Mesenchymal stem cell (in vitro differentiated cells and primary cell): ENCODE measurements around the gene SCN8A.

Experiments used
- DNase-seq: peaks from one replicate; pipeline ENCODE4 v3.0.0-alpha.2; 2013
- H2AFZ ChIP-seq: one replicate; pipeline ENCODE4 v1.6.1; 2013; ENCODE audit warnings: low read depth, mild to moderate bottlenecking, control low read depth, inconsistent platforms, low read length, moderate library complexity
- H2AK5ac ChIP-seq: 2 replicates; pipeline ENCODE4 v1.6.1; 2013; ENCODE audit warnings: low read length, moderate library complexity, mild to moderate bottlenecking, inconsistent platforms; ENCODE audit not compliant: severe bottlenecking
- H2BK120ac ChIP-seq: one replicate; pipeline ENCODE4 v1.6.1; 2013; ENCODE audit warnings: low read depth, mild to moderate bottlenecking, inconsistent platforms, low read length, moderate library complexity
- H2BK12ac ChIP-seq, 2 experiments: one replicate each; pipeline ENCODE4 v1.6.1; 2013; ENCODE audit warnings: inconsistent platforms in 2 of 2, low read length in 2 of 2, mild to moderate bottlenecking in 2 of 2, moderate library complexity in 2 of 2, control low read depth in 1 of 2
- H2BK15ac ChIP-seq: one replicate; pipeline ENCODE4 v1.6.1; 2013; ENCODE audit warnings: mild to moderate bottlenecking, low read depth, inconsistent platforms; ENCODE audit not compliant: poor library complexity, severe bottlenecking
- H2BK5ac ChIP-seq: 2 replicates; pipeline ENCODE4 v1.6.1; 2013; ENCODE audit warnings: low read depth, mild to moderate bottlenecking, low read length, control low read depth, inconsistent platforms; ENCODE audit not compliant: poor library complexity, severe bottlenecking
- H3K14ac ChIP-seq, 2 experiments: one replicate each; pipeline ENCODE4 v1.6.1; 2013; ENCODE audit warnings: inconsistent platforms in 2 of 2, low read length in 2 of 2, control low read depth in 1 of 2, mild to moderate bottlenecking in 1 of 2, moderate library complexity in 1 of 2
- H3K18ac ChIP-seq, 2 experiments: one replicate each; pipeline ENCODE4 v1.6.1; 2013; ENCODE audit warnings: inconsistent platforms in 2 of 2, low read length in 2 of 2, control low read depth in 1 of 2, low read depth in 1 of 2, mild to moderate bottlenecking in 1 of 2
- H3K23ac ChIP-seq, 2 experiments: one replicate each; pipeline ENCODE4 v1.6.1; 2013; ENCODE audit warnings: inconsistent platforms in 2 of 2, low read length in 2 of 2, mild to moderate bottlenecking in 2 of 2, moderate library complexity in 2 of 2, control low read depth in 1 of 2
- H3K27ac ChIP-seq: 2 replicates; pipeline ENCODE4 v1.5.1; 2013; ENCODE audit warnings: mild to moderate bottlenecking, moderate library complexity, low read length, control low read depth, inconsistent platforms; ENCODE audit not compliant: poor library complexity, severe bottlenecking
- H3K27me3 ChIP-seq, 2 experiments: 2 replicates each; pipeline versions ENCODE4 v1.6.1 to v1.7.0; 2013; ENCODE audit warnings: low read length in 2 of 2, mild to moderate bottlenecking in 2 of 2, moderate library complexity in 2 of 2, control low read depth in 1 of 2, inconsistent platforms in 1 of 2; ENCODE audit not compliant: control insufficient read depth in 1 of 2, insufficient read depth in 1 of 2
- H3K36me3 ChIP-seq, 2 experiments: 2 replicates each; pipeline versions ENCODE4 v1.6.1 to v1.7.0; 2013; ENCODE audit warnings: low read length in 2 of 2, control low read depth in 1 of 2, inconsistent platforms in 1 of 2, low read depth in 1 of 2, mild to moderate bottlenecking in 1 of 2; ENCODE audit not compliant: insufficient read depth in 2 of 2, control insufficient read depth in 1 of 2
- H3K4ac ChIP-seq, 2 experiments: one replicate each; pipeline ENCODE4 v1.6.1; 2013; ENCODE audit warnings: inconsistent platforms in 2 of 2, low read length in 2 of 2, mild to moderate bottlenecking in 2 of 2, moderate library complexity in 2 of 2, control low read depth in 1 of 2, low read depth in 1 of 2
- H3K4me1 ChIP-seq: 2 replicates; pipeline ENCODE4 v1.6.1; 2013; ENCODE audit warnings: low read depth, low read length, control low read depth; ENCODE audit not compliant: control insufficient read depth, insufficient read depth
- H3K4me2 ChIP-seq: 2 replicates; pipeline ENCODE4 v1.6.1; 2013; ENCODE audit warnings: low read length, mild to moderate bottlenecking, inconsistent platforms; ENCODE audit not compliant: poor library complexity, severe bottlenecking
- H3K4me3 ChIP-seq, 2 experiments: 2 replicates each; pipeline versions ENCODE4 v1.5.1 to v1.7.0; 2013; ENCODE audit warnings: low read length in 2 of 2, mild to moderate bottlenecking in 2 of 2, control low read depth in 1 of 2, low read depth in 1 of 2; ENCODE audit not compliant: insufficient read depth in 1 of 2
- H3K79me1 ChIP-seq: replicated peaks from 2 replicates; pipeline ENCODE4 v1.6.1; 2013; ENCODE audit warnings: mild to moderate bottlenecking, control low read depth, low read length, inconsistent platforms; ENCODE audit not compliant: poor library complexity, severe bottlenecking
- H3K9ac ChIP-seq: 2 replicates; pipeline ENCODE4 v1.7.0; 2013; ENCODE audit warnings: mild to moderate bottlenecking, low read length, moderate library complexity
- H3K9me3 ChIP-seq: 2 replicates; pipeline ENCODE4 v1.7.0; 2013; ENCODE audit warnings: mild to moderate bottlenecking, low read length; ENCODE audit not compliant: control insufficient read depth
- H4K8ac ChIP-seq: one replicate; pipeline ENCODE4 v1.6.1; 2013; ENCODE audit warnings: inconsistent platforms, mild to moderate bottlenecking, low read length, moderate library complexity
- H4K91ac ChIP-seq: one replicate; pipeline ENCODE4 v1.6.1; 2013; ENCODE audit warnings: mild to moderate bottlenecking, low read length, inconsistent platforms
- WGBS: methylation state at CpG from one replicate; pipeline ENCODE4 v1.1.7; 2013; ENCODE audit warnings: mixed read lengths; 5-methylcytosine and 5-hydroxymethylcytosine counted together

SCN8A gene

GRCh38 chr12:51705450-51705849, 114.4 kb downstream of the SCN8A start:
- Histone ChIP-seq H3K9ac (no peak overlapping the region), H3K4me1 (no peaks in the 10 kb centered on the region), H3K4ac (no peak overlapping the region), H3K14ac (no peak overlapping the region), H3K79me1 (no peaks in the 10 kb centered on the region), H3K18ac (no peak overlapping the region), H2BK120ac (no peak overlapping the region), H4K8ac (no peak overlapping the region), H3K27me3 (no peaks in the 10 kb centered on the region), H2AFZ (no peak overlapping the region), H3K36me3 (peaks cover 0 to 68% of the 10 kb centered on the region in 2 experiments), H3K23ac (no peak overlapping the region), H4K91ac (no peak overlapping the region), H2BK15ac (no peak overlapping the region), H3K4me3 (no peak overlapping the region), H2AK5ac (no peak overlapping the region), H3K9me3 (no peaks in the 10 kb centered on the region), H3K27ac (no peak overlapping the region), H3K4me2 (no peak overlapping the region), H2BK5ac (no peak overlapping the region), H2BK12ac (no peak overlapping the region)
- 97% methylated on average over 1 of the region's 1 CpG for WGBS
- no peak for DNase-seq

GRCh38 chr12:51706206-51706605, 115.2 kb downstream of the SCN8A start:
- no peak overlapping the region for H3K4me2 ChIP-seq
- peaks cover 0 to 65% of the 10 kb centered on the region in 2 experiments for H3K36me3 ChIP-seq
- no peak overlapping the region for H2AK5ac ChIP-seq
- no peak overlapping the region for H3K4me3 ChIP-seq
- H4K91ac ChIP-seq, result no peak overlapping the region
- H3K27ac ChIP-seq, result no peak overlapping the region
- no peak overlapping the region for H3K9ac ChIP-seq
- H3K9me3 ChIP-seq, result no peaks in the 10 kb centered on the region
- no peaks in the 10 kb centered on the region for H3K79me1 ChIP-seq
- no peak overlapping the region for H2BK12ac ChIP-seq
- no peaks in the 10 kb centered on the region for H3K4me1 ChIP-seq
- H3K18ac ChIP-seq, result no peak overlapping the region
- no peak overlapping the region for H2BK120ac ChIP-seq
- H2BK5ac ChIP-seq, result no peak overlapping the region
- no peak for DNase-seq
- no peak overlapping the region for H2AFZ ChIP-seq
- no peak overlapping the region for H2BK15ac ChIP-seq
- no peak overlapping the region for H4K8ac ChIP-seq
- no peak overlapping the region for H3K14ac ChIP-seq
- H3K23ac ChIP-seq, result no peak overlapping the region
- 81% methylated on average over 3 of the region's 3 CpGs for WGBS
- no peak overlapping the region for H3K4ac ChIP-seq
- H3K27me3 ChIP-seq, result no peaks in the 10 kb centered on the region

DNA sequence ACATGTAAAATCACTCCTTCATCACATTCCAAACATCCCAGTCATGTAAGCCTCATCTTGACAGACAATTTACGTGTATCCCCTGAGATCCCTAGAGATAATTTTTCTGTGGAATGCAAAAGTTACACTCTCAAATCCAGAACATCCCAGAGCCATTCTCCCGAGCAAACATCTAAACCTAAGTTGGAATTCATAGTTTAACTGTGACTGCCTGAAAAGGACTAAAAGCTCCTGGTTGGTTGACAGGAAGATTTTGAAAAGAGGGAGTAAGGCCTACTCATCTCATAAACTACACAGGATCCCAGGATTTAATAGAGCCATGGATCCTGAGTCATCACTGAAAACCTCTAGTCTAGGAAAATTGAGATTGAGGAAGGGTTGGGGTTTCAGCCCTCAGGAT, 123.6 kb downstream of the SCN8A start:
- Histone ChIP-seq H2BK15ac (no peak overlapping the region), H2AK5ac (no peak overlapping the region), H3K27ac (no peak overlapping the region), H2AFZ (no peak overlapping the region), H3K9ac (peak overlapping the region; percentile 48), H3K79me1 (no peaks in the 10 kb centered on the region), H3K4me3 (no peak overlapping the region), H3K36me3 (peaks cover 0 to 22% of the 10 kb centered on the region in 2 experiments), H3K4me2 (no peak overlapping the region), H2BK12ac (no peak overlapping the region), H2BK120ac (no peak overlapping the region), H3K4ac (no peak overlapping the region), H3K18ac (no peak overlapping the region), H3K14ac (no peak overlapping the region), H4K8ac (no peak overlapping the region), H4K91ac (no peak overlapping the region), H3K4me1 (no peaks in the 10 kb centered on the region), H3K23ac (no peak overlapping the region), H3K27me3 (no peaks in the 10 kb centered on the region), H3K9me3 (no peaks in the 10 kb centered on the region), H2BK5ac (no peak overlapping the region)
- WGBS, result 30% methylated on average over 1 of the region's 2 CpGs
- peak; percentile 26 for DNase-seq

DNA sequence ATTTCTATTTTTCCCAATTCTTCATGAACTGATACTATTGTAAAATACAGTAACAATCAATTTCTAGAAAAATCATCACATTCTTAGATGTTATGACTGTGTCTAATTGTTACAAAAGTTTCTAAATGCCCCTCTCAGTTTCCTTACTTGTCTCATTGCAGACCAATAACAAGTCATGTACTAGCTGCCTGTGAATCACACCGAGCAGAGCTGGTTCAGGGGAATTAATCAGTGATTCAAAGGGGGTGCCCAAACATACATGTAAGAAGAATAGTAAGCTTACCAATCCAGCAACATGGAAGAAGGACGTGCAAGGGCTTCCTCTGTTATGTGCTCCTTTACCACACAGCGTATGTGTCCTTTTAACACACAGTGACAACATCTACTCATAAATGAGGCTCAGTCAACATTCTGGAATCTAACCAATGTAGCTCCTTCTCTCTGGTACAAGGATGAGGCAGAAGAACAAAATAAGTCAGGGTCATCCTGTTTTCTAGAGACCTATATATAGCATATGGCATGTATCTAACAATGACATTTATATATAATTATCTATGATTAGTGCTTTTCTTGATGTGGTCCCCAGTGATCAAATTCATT, 126.4 kb downstream of the SCN8A start:
- H3K4me1 ChIP-seq, result peaks cover 7% of the 10 kb centered on the region
- no peak overlapping the region for H3K4me3 ChIP-seq
- no peak overlapping the region for H3K27ac ChIP-seq
- no peak overlapping the region for H3K23ac ChIP-seq
- H3K27me3 ChIP-seq, result peaks cover 0 to 14% of the 10 kb centered on the region in 2 experiments
- WGBS, result 85% methylated on average over 3 of the region's 3 CpGs
- H3K9ac ChIP-seq, result no peak overlapping the region
- H2BK120ac ChIP-seq, result no peak overlapping the region
- no peak for DNase-seq
- no peak overlapping the region for H2AK5ac ChIP-seq
- H3K4ac ChIP-seq, result no peak overlapping the region
- H3K79me1 ChIP-seq, result no peaks in the 10 kb centered on the region
- no peak overlapping the region for H2BK5ac ChIP-seq
- no peak overlapping the region for H2AFZ ChIP-seq
- H4K91ac ChIP-seq, result no peak overlapping the region
- no peak overlapping the region for H3K4me2 ChIP-seq
- H3K14ac ChIP-seq, result no peak overlapping the region
- no peak overlapping the region for H4K8ac ChIP-seq
- no peak overlapping the region for H2BK12ac ChIP-seq
- peaks cover 0 to 20% of the 10 kb centered on the region in 2 experiments for H3K36me3 ChIP-seq
- no peaks in the 10 kb centered on the region for H3K9me3 ChIP-seq
- no peak overlapping the region for H3K18ac ChIP-seq
- H2BK15ac ChIP-seq, result no peak overlapping the region
